H7 (cell line): ENCODE results near the gene RAB3B. TPM values are rescaled to one million over a fixed set of nuclear protein-coding genes. Genes with fewer than 3 reads are reported as not detected.
"Not testable (repeated sequence)": the region's sequence is repeated elsewhere in the genome, so short reads cannot be mapped to it uniquely, and the experiment has no call there.

ENCODE experiments used
- DNase-seq: peaks from one replicate; pipeline ENCODE4 v3.0.0; 2012
- H3K27me3 ChIP-seq: 2 replicates; pipeline ENCODE4 v1.6.0; 2011; ENCODE audit warnings: mild to moderate bottlenecking, low read length; ENCODE audit not compliant: control insufficient read depth, insufficient read depth
- H3K36me3 ChIP-seq: replicated peaks from 2 replicates; pipeline ENCODE4 v1.5.1; 2011; ENCODE audit warnings: low read length; ENCODE audit not compliant: control insufficient read depth, insufficient read depth
- H3K4me3 ChIP-seq: 2 replicates; pipeline ENCODE4 v1.5.1; 2011; ENCODE audit warnings: low read depth, mild to moderate bottlenecking, control low read depth, low read length, moderate library complexity; ENCODE audit not compliant: insufficient read depth
- total RNA-seq: library from RNA; depleted of rRNA; stranded (reverse); fragments of >200 nt; shearing (Covaris generic); gene quantifications from 2 replicates; pipeline ENCODE4 v1.2.3, GENCODE V29; 2014

Gene RAB3B
- total RNA-seq, 1 experiment from 2014 or later, result 22.4 TPM

GRCh38 chr1:51973587-51974474 lies 16.7 kb downstream of the RAB3B start:
- no peaks in the 10 kb centered on the region for H3K27me3 ChIP-seq
- H3K4me3 ChIP-seq, result no peak overlapping the region
- H3K36me3 ChIP-seq, result peaks cover 15% of the 10 kb centered on the region
- DNase-seq, result no peak

DNA sequence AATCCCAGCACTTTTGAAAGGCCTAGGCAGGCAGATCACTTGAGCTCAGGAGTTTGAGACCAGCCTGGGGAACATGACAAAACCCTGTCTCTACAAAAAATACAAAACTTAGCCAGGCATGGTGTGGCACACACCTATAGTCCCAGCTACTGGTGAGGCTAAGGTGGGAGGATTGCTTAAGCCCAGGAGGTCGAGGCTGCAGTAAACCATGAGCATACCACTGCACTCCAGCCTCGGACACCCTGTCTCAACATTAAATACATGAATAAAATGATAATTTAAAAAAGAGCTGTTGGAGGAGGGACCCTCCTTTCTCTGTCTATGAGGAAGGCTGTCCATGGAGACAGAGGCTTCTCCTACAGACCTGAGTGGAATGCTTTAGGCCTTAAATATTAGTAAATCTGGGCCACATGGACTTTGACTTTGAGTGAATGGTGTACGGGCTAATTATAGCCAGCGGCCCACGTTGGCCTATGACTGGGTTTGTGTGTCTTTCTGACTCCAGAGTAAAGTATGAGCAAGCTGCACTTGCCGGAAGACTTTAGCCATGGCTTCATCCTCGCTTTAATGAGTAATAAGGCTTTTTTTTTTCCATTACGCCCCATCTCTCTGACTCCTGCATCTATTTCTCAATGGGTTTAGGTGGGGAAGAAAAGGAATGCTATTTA lies 21.3 kb downstream of the RAB3B start:
- H3K27me3 ChIP-seq, result no peaks in the 10 kb centered on the region
- DNase-seq, result no peak
- peaks cover 3% of the 10 kb centered on the region for H3K36me3 ChIP-seq
- H3K4me3 ChIP-seq, result no peak overlapping the region

DNA sequence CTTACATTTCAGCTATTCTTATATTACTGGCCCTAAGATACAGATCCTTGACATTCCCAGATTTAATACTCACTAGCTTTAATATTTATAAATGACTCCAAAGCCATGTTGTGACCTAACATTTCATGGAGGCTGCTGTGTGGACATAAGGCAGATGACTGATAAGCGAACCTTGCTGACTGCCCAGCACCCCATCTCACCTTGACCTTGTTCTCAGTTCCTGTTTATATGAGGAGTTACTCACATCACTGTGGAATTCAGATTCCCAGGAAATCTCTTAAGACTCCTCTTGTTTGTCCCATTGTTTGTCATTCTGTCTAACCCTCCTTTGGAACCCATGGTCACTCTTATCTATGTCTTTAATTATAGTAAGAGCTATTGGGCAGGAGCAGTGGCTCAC lies 21.9 kb downstream of the RAB3B start:
- H3K4me3 ChIP-seq, result no peak overlapping the region
- DNase-seq, result no peak
- no peaks in the 10 kb centered on the region for H3K27me3 ChIP-seq
- peaks cover 3% of the 10 kb centered on the region for H3K36me3 ChIP-seq

DNA sequence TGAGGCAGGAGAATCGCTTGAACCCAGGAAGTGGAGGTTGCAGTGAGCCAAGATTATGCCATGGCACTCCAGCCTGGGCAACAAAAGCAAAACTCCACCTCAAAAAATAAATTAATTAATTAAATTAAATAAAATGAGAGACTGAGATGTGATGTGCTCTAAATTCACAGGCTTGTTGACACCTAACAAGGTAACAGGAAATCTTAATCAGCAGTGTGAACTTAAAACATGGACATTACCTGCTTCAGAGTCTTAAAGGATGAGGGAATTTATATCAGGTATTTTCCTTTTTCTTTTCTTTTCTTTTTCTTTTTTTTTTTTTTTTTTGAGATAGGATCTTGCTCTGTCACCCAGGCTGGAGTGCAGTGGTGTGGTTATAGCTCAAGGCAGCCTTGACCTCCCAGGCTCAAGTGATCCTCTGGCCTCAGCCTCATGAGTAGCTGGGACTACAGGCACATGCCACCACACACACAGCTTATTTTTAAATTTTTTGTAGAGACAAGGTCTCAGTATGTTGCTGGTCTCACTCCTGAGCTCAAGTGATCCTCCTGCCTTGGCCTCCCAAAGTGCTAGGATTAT lies 23.2 kb downstream of the RAB3B start:
- not testable (repeated sequence) for H3K27me3 ChIP-seq, H3K36me3 ChIP-seq, DNase-seq, H3K4me3 ChIP-seq

DNA sequence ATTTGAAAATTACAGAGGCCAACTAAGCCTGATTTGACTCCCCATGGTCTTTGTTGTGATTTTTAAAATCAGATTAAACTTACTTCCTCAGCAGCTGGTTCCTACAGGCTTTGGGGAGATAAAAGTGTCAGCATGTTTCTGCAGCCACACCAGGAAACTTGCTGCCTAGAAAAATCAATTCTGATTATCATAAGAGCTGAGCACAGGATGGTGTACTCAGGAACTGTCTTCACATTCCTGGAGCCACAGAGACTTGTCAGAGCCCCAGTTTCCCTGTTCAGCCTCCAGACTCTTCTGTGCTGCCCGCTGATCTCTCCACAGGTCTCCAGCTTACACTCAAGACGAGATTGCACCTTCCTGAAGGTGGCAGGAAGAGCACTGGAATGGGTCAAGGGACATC lies 23.9 kb downstream of the RAB3B start:
- Histone ChIP-seq H3K4me3 (no peak overlapping the region), H3K27me3 (no peaks in the 10 kb centered on the region), H3K36me3 (peaks cover 7% of the 10 kb centered on the region)
- no peak for DNase-seq

- H3K4me3 ChIP-seq, result no peak overlapping the region
- no peak for DNase-seq
- peaks cover 7% of the 10 kb centered on the region for H3K36me3 ChIP-seq
- H3K27me3 ChIP-seq, result no peaks in the 10 kb centered on the region
Measured at GRCh38 chr1:51964309-51964696, 26.2 kb downstream of the RAB3B start.

GRCh38 chr1:51963592-51964308 lies 26.8 kb downstream of the RAB3B start:
- Histone ChIP-seq H3K36me3 (peaks cover 8% of the 10 kb centered on the region), H3K27me3 (no peaks in the 10 kb centered on the region), H3K4me3 (no peak overlapping the region)
- no peak for DNase-seq

DNA sequence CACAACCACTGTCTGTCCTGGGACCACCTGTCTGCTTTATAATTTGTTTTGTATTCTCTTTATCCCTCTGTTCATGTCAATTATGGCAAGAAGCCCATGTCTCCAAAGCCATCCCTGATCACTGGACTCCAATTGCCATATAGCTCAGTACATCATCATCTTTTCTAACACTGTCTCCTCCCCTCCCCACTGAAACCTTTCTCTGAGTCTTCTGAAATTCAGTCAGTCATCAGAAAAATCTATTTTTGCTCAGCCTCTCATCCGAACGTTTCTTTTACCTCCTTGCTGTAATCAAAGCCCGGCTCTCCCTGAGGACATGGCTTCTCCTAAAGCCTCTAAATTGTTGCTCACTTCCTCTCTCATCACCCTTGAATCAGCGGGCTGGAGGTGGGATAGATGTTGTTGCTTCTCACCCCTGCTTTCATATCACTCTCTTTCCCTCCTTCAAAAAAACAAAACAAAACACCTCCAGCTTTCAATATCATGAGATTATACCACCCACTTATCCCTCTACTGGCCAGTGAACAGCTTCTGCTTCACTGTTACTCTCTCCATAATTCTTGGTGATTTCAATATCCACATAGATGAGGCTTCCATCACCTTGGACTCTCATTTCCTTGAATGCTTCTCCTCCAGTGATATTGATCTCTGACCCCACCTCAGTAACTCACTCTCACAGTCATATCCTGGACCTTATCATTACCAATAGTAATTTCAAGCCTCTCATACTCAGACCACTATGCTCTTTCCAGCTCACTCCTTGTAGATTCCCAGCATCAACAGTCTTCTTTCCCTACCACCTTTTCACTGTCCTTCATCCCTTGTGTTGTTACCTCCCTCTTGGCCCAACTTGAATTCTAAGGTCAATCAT lies 27.8 kb downstream of the RAB3B start:
- Histone ChIP-seq H3K27me3 (no peaks in the 10 kb centered on the region), H3K4me3 (no peak overlapping the region), H3K36me3 (peaks cover 9% of the 10 kb centered on the region)
- DNase-seq, result no peak

DNA sequence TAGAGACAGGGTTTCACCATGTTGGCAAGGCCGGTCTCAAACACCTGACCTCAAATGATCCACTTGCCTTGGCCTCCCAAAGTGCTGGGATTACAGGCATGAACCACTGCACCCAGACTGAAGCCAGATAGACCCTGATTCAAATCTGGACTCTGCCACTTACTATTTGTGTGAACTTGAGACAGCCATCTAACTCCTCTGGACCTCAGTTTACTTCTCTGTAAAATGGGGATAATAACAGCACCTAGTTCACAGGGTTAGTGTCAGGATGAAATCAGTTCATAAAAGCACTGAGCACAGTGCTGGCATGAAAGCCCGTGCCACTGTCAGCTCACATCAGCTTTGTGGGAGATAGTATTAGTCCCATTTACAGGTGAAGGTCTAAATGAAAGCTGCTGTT lies 28.5 kb downstream of the RAB3B start:
- Histone ChIP-seq H3K4me3 (no peak overlapping the region), H3K36me3 (peaks cover 9% of the 10 kb centered on the region), H3K27me3 (no peaks in the 10 kb centered on the region)
- DNase-seq, result no peak

- Histone ChIP-seq H3K4me3 (no peak overlapping the region), H3K27me3 (no peaks in the 10 kb centered on the region), H3K36me3 (peaks cover 7% of the 10 kb centered on the region)
- DNase-seq, result no peak
Measured at GRCh38 chr1:51961231-51961630, 29.3 kb downstream of the RAB3B start.

DNA sequence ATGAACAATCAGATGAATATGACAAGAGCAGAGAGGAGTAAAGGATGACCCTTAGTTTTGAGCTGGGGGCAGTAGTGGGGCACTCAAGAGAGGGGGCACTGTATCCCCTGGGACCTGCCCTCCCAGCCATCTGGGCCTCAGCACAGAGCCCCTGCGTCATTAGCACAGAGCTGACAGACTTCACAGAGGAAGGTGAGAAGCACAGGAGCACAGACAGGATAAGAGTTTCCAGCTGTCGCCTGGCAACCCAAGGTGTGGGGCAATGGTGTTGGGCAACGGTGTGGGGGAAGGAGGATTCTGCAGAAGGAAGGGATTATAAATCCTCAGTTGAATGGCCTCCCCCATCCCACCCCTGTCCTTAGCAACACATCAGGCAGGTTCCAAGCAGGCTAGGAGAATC lies 30.2 kb downstream of the RAB3B start:
- DNase-seq, result no peak
- Histone ChIP-seq H3K27me3 (no peaks in the 10 kb centered on the region), H3K4me3 (no peak overlapping the region), H3K36me3 (peaks cover 7% of the 10 kb centered on the region)

DNA sequence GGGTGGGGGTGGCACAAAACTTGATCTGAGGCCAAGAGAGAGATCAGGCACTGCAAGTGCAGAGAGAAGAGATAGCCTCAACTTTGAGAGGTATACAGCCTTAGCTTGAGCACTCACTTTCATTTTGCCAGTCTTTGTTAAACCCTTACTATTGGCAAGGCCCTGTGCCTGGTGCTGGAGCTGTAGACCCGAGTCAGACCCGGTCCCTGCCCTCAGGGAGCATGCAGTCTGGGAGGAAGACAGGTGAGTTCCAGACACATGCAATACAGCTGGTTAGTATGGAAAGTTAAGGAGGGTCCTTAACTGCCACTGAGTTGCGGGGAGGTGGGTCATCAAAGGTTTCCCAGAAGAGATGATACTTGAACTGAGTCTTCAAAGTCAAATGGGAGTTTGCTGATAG lies 31.7 kb downstream of the RAB3B start:
- no peak for DNase-seq
- Histone ChIP-seq H3K27me3 (no peaks in the 10 kb centered on the region), H3K4me3 (no peak overlapping the region), H3K36me3 (peaks cover 7% of the 10 kb centered on the region)

DNA sequence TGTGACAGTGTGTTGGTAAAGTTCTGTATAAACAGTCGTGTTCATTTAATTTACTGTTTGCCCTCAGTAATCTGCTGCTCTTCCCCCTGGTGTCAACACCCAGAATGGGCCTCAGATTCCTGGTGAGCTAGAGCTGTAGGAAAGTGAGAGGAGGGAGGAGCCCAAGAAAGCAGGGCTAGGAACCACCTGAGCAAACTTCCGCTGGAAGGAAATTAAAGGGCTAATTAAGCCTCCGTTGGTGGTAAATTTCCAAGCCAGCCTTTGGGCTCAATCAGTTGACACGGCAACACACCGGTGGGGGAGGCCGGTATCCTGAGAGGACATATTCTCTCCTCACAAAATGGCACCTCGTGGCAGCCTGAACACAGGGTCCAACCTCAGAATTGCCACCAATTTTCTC lies 32.9 kb downstream of the RAB3B start:
- H3K36me3 ChIP-seq, result peaks cover 7% of the 10 kb centered on the region
- H3K4me3 ChIP-seq, result no peak overlapping the region
- DNase-seq, result peak; percentile 30
- no peaks in the 10 kb centered on the region for H3K27me3 ChIP-seq
